GM18498 (cell line): ENCODE data around the gene APOBEC3F.
A peak's percentile ranks its signal among the peaks of the same experiment; 100 is the strongest.
"Not testable (repeated sequence)": the region's sequence is repeated elsewhere in the genome, so short reads cannot be mapped to it uniquely, and the experiment has no call there.

Source experiments
- ATAC-seq: cut with Tn5 transposase; IDR thresholded peaks from one replicate; pipeline ENCODE4 v1.9.1; 2021; ENCODE audit warnings: mild to moderate bottlenecking, moderate library complexity; ENCODE audit not compliant: unreplicated experiment

APOBEC3F gene

DNA sequence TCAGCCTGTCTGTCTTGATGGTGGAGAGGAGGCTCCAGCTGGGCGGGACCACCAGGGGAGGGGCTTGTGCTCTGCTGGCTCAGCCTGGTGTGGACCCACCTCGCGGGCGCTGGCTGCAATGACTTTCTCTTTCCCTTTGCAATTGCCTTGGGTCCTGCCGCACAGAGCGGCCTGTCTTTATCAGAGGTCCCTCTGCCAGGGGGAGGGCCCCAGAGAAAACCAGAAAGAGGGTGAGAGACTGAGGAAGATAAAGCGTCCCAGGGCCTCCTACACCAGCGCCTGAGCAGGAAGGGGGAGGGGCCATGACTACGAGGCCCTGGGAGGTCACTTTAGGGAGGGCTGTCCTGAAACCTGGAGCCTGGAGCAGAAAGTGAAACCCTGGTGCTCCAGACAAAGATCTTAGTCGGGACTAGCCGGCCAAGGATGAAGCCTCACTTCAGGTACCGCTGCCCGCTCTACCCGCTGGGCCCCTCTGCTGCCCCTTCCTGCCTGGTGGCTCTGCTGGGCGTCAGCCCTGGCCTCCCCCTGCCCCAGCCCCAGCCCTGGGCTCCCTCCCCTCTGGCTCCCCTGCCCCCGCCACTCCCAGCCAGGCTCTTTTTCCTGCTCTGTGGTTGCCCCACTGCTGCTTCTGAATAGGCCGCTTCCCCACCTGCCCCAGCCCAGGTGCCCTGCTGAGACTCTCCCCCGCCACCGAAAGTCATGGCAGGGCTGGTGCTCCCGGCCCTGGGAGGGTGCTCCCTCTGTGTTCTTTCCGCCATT is at the start of gene APOBEC3F:
APOBEC3F (plus strand) TSS at position 327 of the 759 bp plus-strand sequence; CDS start at position 424, 97 bp downstream.
- ATAC-seq: peak; percentile 88

GRCh38 chr22:38992871-38993371 is 47.7 kb upstream of the APOBEC3F start:
- not testable (repeated sequence) for ATAC-seq

- no peak for ATAC-seq
These were observed 44.6 kb upstream of the APOBEC3F start for GRCh38 chr22:38996105-38996504.

GRCh38 chr22:38997518-38997917 is 43.1 kb upstream of the APOBEC3F start:
- ATAC-seq: no peak

DNA sequence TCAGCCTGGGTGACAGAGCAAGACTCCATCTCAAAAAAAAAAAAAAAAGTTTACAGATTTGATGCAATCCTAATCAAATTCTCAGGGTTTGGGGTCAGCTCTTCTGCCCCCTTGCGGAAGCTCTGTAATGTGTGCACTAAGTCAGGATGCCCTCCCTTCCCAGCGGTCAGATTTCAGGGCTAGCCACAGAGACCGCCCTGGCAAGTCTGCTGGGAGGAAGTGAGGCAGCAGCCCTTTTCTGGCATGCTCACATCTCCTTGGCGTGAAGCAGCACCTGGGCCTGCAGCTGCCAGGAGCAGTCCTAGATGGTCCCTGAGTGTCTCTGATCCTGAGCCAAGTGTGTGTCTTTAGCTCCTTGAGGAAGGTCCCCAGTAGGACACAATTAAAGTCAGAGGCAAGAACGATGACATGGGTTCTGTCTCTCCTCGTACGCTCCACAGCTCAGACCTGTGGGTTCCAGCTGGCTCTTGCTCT is 37.5 kb upstream of the APOBEC3F start:
- ATAC-seq: no peak

DNA sequence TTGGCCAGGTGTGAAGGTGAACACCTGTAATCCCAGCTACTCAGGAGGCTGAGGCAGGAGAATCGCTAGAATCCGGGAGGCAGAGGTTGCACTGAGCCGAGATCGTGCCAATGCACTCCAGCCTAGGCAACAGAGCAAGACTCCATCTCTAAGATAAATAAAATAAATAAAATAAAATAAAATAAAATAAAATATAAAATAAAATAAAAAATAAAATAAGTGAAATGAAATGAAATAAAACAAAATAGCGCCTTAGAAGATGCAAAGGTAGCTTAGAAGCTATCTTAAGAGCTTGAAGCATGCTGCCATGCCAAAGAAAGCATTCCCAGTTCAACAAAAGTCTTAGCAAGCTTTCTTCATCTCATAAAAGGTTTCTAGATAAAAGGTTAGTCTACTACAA is 33.5 kb upstream of the APOBEC3F start:
- no peak for ATAC-seq

DNA sequence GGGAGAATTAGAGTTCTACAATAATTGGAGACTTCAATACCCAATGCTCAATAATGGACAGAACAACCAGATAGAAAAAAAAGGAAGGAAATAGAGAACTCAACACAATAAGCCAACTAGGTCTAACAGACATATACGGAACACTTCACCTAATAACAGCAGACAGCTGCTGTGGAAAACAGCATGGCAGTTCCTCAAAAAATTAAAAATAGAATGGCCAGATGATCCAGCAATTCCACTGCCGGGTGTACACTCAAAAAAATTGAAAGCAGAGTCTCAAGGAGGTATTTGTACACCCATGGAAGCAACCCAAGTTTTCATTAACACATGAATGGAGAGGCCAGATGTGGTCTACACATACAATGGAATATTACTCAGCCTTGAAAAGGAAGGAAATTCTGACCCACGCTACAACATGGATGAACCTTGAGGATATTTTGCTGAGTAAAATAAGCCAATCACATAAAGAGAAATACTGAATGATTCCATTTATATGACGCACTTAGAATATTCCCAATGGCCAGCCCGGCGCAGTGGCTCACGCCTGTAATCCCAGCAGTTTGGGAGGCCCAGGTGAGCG is 32.3 kb upstream of the APOBEC3F start:
- ATAC-seq: not testable (repeated sequence)

DNA sequence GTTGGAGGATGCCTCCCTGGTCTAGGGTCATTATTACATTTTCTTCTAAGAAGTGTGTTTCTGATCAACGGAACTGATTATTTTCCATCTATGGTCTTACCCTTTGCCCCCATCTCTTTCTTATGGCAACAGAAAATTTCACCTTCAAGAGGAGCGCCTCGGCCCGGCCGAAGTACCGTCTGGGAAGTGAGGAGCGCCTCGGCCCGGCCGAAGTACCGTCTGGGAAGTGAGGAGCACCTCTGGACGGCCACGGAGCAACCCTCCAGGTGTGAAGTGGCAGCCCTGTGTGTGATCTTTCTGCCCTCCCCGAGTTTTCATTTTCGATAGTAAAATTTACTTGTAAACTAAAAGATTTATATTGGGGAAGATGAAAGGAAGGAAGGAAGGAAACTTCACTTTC is 29.7 kb upstream of the APOBEC3F start:
- ATAC-seq: no peak

GRCh38 chr22:39012533-39013511 is 27.8 kb upstream of the APOBEC3F start:
- no peak for ATAC-seq

DNA sequence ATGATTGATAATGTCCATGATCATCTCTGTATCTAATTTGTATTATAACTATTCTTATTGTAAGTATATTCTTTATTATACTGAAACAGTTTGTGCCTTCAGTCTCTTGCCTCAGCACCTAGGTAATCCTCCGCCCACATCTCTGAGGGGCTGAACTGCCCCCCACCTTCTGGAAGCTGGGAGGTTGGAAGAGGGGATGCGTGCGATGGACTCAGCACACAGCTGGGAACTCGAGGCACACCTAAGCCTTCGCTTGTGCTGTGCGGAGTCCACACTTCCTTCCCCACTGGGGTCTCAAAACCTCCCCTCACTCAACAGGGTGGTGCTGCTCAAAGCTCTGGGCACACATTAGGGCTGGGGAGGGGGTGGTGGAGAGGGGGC is 27.1 kb upstream of the APOBEC3F start:
- ATAC-seq: not testable (repeated sequence)

GRCh38 chr22:39013942-39014722 is 26.5 kb upstream of the APOBEC3F start, which contains the start of gene APOBEC3C:
Gene APOBEC3C (plus strand): TSS chr22:39014257. CDS start chr22:39014363, 106 bp downstream.
- ATAC-seq: peak; percentile 90

DNA sequence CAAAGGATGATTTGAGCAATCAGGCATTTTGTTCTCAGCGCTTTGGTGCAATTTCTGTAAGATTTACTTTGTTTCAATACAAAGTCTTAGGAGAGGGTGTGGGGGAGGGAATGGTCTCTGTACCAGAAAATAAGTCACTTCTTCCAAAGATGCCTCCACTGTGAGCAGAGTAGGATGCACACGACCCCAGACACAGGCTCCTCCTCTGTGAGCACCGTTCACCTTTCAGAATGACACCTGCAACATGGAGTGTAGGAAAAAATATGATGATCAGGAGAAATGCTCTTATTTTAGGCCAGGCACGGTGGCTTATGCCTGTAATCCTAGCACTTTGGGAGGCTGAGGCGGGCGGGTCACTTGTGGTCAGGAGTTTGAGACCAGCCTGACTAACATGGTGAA is 25.9 kb upstream of the APOBEC3F start:
- ATAC-seq: not testable (repeated sequence)

DNA sequence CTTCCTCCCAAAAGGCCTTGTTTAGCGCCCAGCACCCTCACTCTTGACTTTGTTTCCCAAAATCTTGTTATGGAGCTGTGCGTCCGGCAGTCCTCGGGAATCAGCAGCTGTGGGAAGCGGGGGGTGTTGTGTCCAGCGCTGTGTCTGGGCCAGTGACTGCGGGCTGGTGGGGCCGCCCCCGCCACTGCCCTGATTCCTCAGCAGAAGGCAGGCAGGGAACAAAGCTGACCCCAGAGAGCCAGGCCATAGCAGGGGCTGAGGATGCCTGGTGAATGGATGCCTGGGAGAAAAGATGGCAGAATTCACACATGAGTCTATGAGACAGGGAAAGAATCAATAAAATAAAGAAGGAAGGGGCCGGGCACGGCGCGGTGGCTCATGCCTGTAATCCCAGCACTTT is 24.1 kb upstream of the APOBEC3F start:
- no peak for ATAC-seq

- no peak for ATAC-seq
These were observed 22.9 kb upstream of the APOBEC3F start for GRCh38 chr22:39017596-39018365.

DNA sequence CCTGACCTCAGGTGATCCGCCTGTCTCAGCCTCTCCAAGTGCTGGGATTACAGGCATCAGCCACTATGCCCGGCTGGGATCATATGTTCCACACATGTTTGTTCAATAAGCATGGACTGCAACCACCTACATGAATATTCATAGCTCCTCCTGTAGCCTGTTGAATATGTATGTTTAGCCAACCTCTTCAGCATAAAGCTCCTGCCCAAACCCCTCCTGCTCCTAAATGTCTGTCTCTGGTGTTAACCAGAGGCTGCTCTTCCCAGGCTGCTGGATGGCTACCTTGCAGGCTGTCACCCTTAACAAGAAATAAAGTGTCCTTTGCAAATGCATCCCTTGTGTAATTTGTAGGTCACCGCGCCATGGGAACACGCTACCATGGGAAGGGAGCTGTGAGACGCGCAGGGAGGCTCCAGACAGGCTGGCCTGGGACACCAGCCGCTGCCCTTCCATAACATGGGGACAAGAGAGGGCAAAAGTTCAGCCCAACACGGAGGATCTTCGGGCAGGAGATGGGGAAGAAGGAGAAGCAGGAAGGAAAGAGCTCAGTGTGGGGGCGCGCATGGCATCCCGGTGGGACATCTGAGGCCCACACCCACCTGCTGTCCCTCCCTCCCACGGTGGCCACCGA is 20.5 kb upstream of the APOBEC3F start:
- ATAC-seq: not testable (repeated sequence)

GRCh38 chr22:39021552-39022250 is 19.0 kb upstream of the APOBEC3F start:
- ATAC-seq: no peak

DNA sequence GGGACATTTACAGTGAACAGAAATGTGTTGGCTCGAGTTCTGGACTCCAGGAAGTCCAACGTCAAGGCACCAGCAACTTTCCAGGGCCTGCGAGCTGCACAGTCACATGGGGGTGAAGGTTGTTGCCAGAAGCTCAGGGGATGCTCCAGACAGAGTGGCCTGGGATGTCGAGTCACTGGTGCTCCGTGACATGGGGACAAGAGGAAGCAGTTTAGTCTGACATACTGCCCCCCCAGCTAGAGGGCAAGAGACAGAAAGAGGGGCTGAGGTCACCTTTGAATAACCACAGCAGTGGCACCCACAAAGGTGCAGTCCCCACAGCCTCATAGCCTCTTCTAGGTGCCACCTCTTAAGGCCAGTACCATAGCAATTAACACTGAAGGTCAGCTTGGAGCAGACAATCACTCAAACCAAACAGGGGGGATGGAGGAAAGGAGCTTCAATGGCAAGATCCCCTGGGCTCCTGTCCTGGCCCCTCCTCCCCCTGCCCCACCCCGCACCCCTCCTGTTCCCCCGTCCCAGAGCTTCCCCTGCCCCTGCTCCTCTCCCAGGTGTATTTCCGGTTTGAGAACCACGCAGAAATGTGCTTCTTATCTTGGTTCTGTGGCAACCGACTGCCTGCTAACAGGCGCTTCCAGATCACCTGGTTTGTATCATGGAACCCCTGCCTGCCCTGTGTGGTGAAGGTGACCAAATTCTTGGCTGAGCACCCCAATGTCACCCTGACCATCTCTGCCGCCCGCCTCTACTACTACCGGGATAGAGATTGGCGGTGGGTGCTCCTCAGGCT is 15.9 kb upstream of the APOBEC3F start:
- no peak for ATAC-seq
